Neuronal stem cell (in vitro differentiated cells): Measurements from ENCODE around the gene LSR.

Experiments used
- DNase-seq: peaks from one replicate; pipeline ENCODE4 v3.0.0-alpha.2; 2013; ENCODE audit warnings: low spot score
- H2AFZ ChIP-seq: one replicate; pipeline ENCODE4 v1.6.1; 2013; ENCODE audit warnings: mild to moderate bottlenecking, low read length, inconsistent platforms
- H2AK5ac ChIP-seq: 2 replicates; pipeline ENCODE4 v1.6.1; 2013; ENCODE audit warnings: low read depth, mild to moderate bottlenecking, inconsistent platforms, low read length, moderate library complexity, mixed read lengths
- H2BK120ac ChIP-seq: 2 replicates; pipeline ENCODE4 v1.6.1; 2013; ENCODE audit warnings: low read depth, mild to moderate bottlenecking, inconsistent platforms, low read length, moderate library complexity, mixed read lengths
- H2BK12ac ChIP-seq: one replicate; pipeline ENCODE4 v1.6.1; 2013; ENCODE audit warnings: low read length, inconsistent platforms
- H2BK15ac ChIP-seq: 2 replicates; pipeline ENCODE4 v1.6.1; 2013; ENCODE audit warnings: mild to moderate bottlenecking, low read length, inconsistent platforms, mixed read lengths
- H2BK5ac ChIP-seq: one replicate; pipeline ENCODE4 v1.6.1; 2013; ENCODE audit warnings: inconsistent platforms, mild to moderate bottlenecking, low read length, moderate library complexity
- H3K14ac ChIP-seq: one replicate; pipeline ENCODE4 v1.6.1; 2013; ENCODE audit warnings: low read length, inconsistent platforms
- H3K18ac ChIP-seq: 2 replicates; pipeline ENCODE4 v1.6.1; 2013; ENCODE audit warnings: low read length, inconsistent platforms
- H3K23ac ChIP-seq: 2 replicates; pipeline ENCODE4 v1.6.1; 2013; ENCODE audit warnings: low read depth, mild to moderate bottlenecking, mixed read lengths, low read length, inconsistent platforms; ENCODE audit not compliant: poor library complexity
- H3K27ac ChIP-seq: replicated peaks from 3 replicates; pipeline ENCODE4 v1.5.1; 2013; ENCODE audit warnings: low read length, inconsistent platforms
- H3K27me3 ChIP-seq, 3 experiments: 2 replicates each; pipeline ENCODE4 v1.6.1; 2013; ENCODE audit warnings: low read length in 3 of 3, mild to moderate bottlenecking in 2 of 3, inconsistent platforms in 1 of 3, low read depth in 1 of 3, mixed read lengths in 1 of 3, moderate library complexity in 1 of 3; ENCODE audit not compliant: control insufficient read depth in 3 of 3, insufficient read depth in 3 of 3
- H3K36me3 ChIP-seq, 2 donors: replicated peaks in 1 of 2; 2 replicates each; pipeline ENCODE4 v1.6.1; 2013; ENCODE audit warnings: low read length in 2 of 2; ENCODE audit not compliant: control insufficient read depth in 2 of 2, insufficient read depth in 2 of 2
- H3K4ac ChIP-seq: 2 replicates; pipeline ENCODE4 v1.6.1; 2013; ENCODE audit warnings: inconsistent platforms, mild to moderate bottlenecking, low read length, moderate library complexity
- H3K4me1 ChIP-seq, 2 donors: 1 replicate in 1 of 2; 2 replicates in 1 of 2; pipeline ENCODE4 v1.6.1; 2013; ENCODE audit warnings: low read length in 2 of 2, low read depth in 1 of 2; ENCODE audit not compliant: control insufficient read depth in 2 of 2, insufficient read depth in 1 of 2
- H3K4me2 ChIP-seq: one replicate; pipeline ENCODE4 v1.6.1; 2013; ENCODE audit warnings: mild to moderate bottlenecking, low read length, inconsistent platforms; ENCODE audit not compliant: insufficient read depth, poor library complexity, severe bottlenecking
- H3K4me3 ChIP-seq, 2 donors: 2 replicates each; pipeline ENCODE4 v1.5.1; 2013; ENCODE audit warnings: low read length in 2 of 2, mild to moderate bottlenecking in 2 of 2, inconsistent platforms in 1 of 2, moderate library complexity in 1 of 2
- H3K79me1 ChIP-seq: one replicate; pipeline ENCODE4 v1.6.1; 2013; ENCODE audit warnings: low read depth, mild to moderate bottlenecking, inconsistent platforms, low read length, moderate library complexity
- H3K9ac ChIP-seq: one replicate; pipeline ENCODE4 v1.6.1; 2013; ENCODE audit warnings: mild to moderate bottlenecking, low read depth, low read length, inconsistent platforms; ENCODE audit not compliant: poor library complexity
- H3K9me3 ChIP-seq, 2 donors: replicated peaks in 1 of 2; 2 replicates each; pipeline versions ENCODE3 to v1.6.1; 2013; ENCODE audit warnings: low read length in 2 of 2, mild to moderate bottlenecking in 2 of 2, inconsistent platforms in 1 of 2, low read depth in 1 of 2, mixed read lengths in 1 of 2, moderate library complexity in 1 of 2; ENCODE audit not compliant: control insufficient read depth in 2 of 2, insufficient read depth in 1 of 2
- H4K8ac ChIP-seq: one replicate; pipeline ENCODE4 v1.6.1; 2013; ENCODE audit warnings: low read depth, mild to moderate bottlenecking, inconsistent platforms, low read length, moderate library complexity
- H4K91ac ChIP-seq: one replicate; pipeline ENCODE4 v1.6.1; 2013; ENCODE audit warnings: low read length, low read depth, mild to moderate bottlenecking, inconsistent platforms; ENCODE audit not compliant: poor library complexity
- WGBS, 2 donors: extraction: QIAGEN DNeasy Blood & Tissue Kit; methylation state at CpG; one replicate each; pipeline ENCODE4 v1.1.7; 2013; ENCODE audit warnings: missing lambda C conversion rate in 2 of 2, mixed read lengths in 1 of 2; ENCODE audit not compliant: insufficient read length in 2 of 2, insufficient replicate concordance in 1 of 2; ENCODE audit errors: extremely low coverage in 2 of 2; 5-methylcytosine and 5-hydroxymethylcytosine counted together

Gene LSR

DNA sequence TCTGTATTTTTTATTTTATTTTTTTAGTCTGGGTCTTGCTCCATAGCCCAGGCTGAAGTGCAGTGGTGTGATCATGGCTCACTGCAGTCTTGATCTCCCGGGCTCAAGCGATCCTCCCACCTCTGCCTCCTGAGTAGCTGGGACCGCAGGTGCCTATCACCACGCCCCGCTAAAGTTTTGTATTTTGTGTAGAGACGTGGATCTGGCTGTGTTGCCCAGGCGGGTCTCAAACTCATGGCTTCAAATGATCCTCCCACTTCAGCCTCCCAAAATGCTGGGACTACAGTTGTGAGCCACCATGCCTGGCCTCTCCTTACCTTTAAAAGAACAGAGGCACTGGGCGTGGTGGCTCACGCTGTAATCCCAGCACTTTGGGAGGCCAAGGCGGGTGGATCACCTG lies 38.9 kb downstream of the LSR start:
- Histone ChIP-seq H2AFZ (no peak overlapping the region), H2AK5ac (no peak overlapping the region), H3K4me2 (no peak overlapping the region), H3K9ac (no peak overlapping the region), H3K9me3 (no peaks in the 10 kb centered on the region), H3K27me3 (peaks cover 0 to 21% (median 0%) of the 10 kb centered on the region in 3 experiments), H3K36me3 (no peaks in the 10 kb centered on the region), H3K14ac (no peak overlapping the region), H3K4ac (no peak overlapping the region), H2BK120ac (no peak overlapping the region), H3K18ac (no peak overlapping the region), H3K23ac (no peak overlapping the region), H4K91ac (no peak overlapping the region), H3K4me3 (no peak overlapping the region), H3K79me1 (no peaks in the 10 kb centered on the region), H2BK12ac (no peak overlapping the region), H3K27ac (no peak overlapping the region), H2BK5ac (no peak overlapping the region), H4K8ac (no peak overlapping the region), H2BK15ac (no peak overlapping the region), H3K4me1 (peaks cover 0 to 12% of the 10 kb centered on the region in 2 donors)
- no CpG with 5 or more reads among the region's 10 CpGs for WGBS, 2 donors
- DNase-seq: no peak

DNA sequence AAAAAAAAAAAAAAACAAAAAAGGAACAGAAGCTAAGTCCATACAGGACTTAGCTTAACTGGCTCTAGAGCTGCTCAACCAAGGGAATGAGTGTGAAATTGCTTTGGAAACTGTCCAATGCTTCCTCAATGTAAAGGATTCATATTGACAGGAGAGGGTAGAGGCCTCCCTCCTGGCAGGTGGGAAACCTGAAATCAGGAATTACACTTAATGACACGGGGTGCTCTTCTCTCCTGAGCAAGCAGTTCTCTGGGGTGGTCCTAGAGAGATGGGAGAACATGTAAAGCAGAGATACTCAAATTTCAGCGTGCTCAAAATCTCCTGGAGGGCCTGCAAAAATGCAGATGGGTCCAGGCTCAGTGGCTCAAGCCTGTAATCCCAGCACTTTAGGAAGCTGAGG lies 39.5 kb downstream of the LSR start:
- no peak overlapping the region for H2BK120ac ChIP-seq
- no peak overlapping the region for H4K8ac ChIP-seq
- H3K23ac ChIP-seq: no peak overlapping the region
- no peak for DNase-seq
- WGBS, 2 donors: no CpG with 5 or more reads among the region's 2 CpGs
- no peaks in the 10 kb centered on the region for H3K9me3 ChIP-seq
- H2BK15ac ChIP-seq: no peak overlapping the region
- no peaks in the 10 kb centered on the region for H3K36me3 ChIP-seq
- H3K4ac ChIP-seq: no peak overlapping the region
- peaks cover 0 to 25% (median 0%) of the 10 kb centered on the region in 3 experiments for H3K27me3 ChIP-seq
- H2AK5ac ChIP-seq: no peak overlapping the region
- H3K4me1 ChIP-seq: peaks cover 0 to 16% of the 10 kb centered on the region in 2 donors
- no peak overlapping the region for H3K4me3 ChIP-seq
- H3K9ac ChIP-seq: no peak overlapping the region
- no peak overlapping the region for H2BK12ac ChIP-seq
- H3K79me1 ChIP-seq: no peaks in the 10 kb centered on the region
- H4K91ac ChIP-seq: no peak overlapping the region
- H3K4me2 ChIP-seq: no peak overlapping the region
- no peak overlapping the region for H2AFZ ChIP-seq
- no peak overlapping the region for H3K27ac ChIP-seq
- no peak overlapping the region for H3K14ac ChIP-seq
- H3K18ac ChIP-seq: no peak overlapping the region
- no peak overlapping the region for H2BK5ac ChIP-seq

DNA sequence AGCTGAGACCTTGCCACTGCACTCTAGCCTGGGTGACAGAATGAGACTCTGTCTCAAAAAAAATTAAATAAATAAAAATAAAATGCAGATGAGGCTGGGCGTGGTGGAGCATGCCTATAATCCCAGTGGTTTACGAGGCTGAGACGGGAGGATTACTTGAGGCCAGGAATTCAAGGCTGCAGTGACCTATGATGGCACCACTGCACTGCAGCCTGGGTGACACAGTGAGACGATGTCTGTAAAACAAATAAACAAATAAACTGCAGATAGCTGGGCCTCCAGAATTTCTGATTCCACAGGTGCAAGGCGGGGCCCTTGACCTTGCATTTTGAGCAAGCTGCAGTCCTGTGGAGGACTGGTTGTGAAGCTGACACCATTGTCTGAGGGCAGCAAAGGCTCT lies 40.1 kb downstream of the LSR start:
- Histone ChIP-seq H3K9ac (no peak overlapping the region), H3K79me1 (no peaks in the 10 kb centered on the region), H2BK15ac (no peak overlapping the region), H3K27ac (no peak overlapping the region), H3K36me3 (no peaks in the 10 kb centered on the region), H4K8ac (no peak overlapping the region), H3K4me3 (no peak overlapping the region), H3K9me3 (no peaks in the 10 kb centered on the region), H2AFZ (no peak overlapping the region), H3K4me1 (peaks cover 0 to 22% of the 10 kb centered on the region in 2 donors), H3K23ac (no peak overlapping the region), H4K91ac (no peak overlapping the region), H2AK5ac (no peak overlapping the region), H3K4ac (no peak overlapping the region), H3K4me2 (no peak overlapping the region), H2BK5ac (no peak overlapping the region), H2BK120ac (no peak overlapping the region), H3K27me3 (peaks cover 0 to 26% (median 0%) of the 10 kb centered on the region in 3 experiments), H3K18ac (no peak overlapping the region), H3K14ac (no peak overlapping the region), H2BK12ac (no peak overlapping the region)
- WGBS, 2 donors: no CpG with 5 or more reads among the region's 5 CpGs
- DNase-seq: no peak

DNA sequence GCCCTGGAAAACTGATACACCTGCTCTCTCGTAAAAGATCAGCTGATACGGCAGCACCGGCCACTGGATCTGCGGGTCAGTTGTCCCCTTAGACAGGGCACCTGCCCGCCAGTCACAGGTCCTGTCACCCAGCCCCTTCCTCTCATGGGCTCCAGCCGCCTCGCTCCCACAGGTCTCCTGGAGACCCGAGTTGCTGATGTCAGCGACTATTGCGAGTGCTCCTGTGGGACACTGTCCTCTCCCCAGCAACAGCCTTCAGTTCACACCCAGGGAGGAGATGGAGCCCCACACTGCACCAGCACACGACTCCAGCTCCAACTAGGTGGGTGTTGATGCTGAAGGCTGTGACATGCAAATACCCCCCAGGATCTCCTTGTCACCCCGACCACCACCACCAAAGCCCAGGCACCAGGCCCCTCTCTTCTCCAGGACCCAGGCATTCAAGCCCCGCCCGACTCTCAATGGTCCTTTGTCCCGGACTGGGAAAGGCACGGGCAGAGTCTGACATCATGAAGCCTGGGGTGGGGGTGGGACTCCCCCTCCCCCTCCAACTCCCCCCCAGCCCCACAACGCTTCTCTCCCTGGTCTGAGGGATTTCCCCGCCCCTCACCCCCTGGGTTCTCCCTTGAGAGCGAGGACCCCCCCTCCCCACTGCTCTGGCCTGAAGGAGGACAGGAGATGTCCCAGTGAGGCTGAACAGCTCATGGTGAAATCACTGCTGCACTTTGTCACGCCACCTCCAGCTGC lies 41.8 kb downstream of the LSR start:
- Histone ChIP-seq H4K8ac (no peak overlapping the region), H3K4me3 (no peak overlapping the region), H3K27me3 (peaks cover 0 to 19% (median 0%) of the 10 kb centered on the region in 3 experiments), H3K9me3 (no peaks in the 10 kb centered on the region), H3K27ac (no peak overlapping the region), H2BK12ac (peak overlapping the region; percentile 78), H4K91ac (no peak overlapping the region), H3K9ac (peak overlapping the region; percentile 39), H3K18ac (peak overlapping the region; percentile 82), H2AK5ac (peak overlapping the region; percentile 39), H2AFZ (no peak overlapping the region), H3K23ac (peak overlapping the region; percentile 81), H3K4ac (no peak overlapping the region), H3K79me1 (no peaks in the 10 kb centered on the region), H3K36me3 (no peaks in the 10 kb centered on the region), H2BK120ac (no peak overlapping the region), H2BK15ac (peak overlapping the region; percentile 71), H3K4me2 (no peak overlapping the region), H2BK5ac (no peak overlapping the region), H3K4me1 (peaks cover 0 to 19% of the 10 kb centered on the region in 2 donors), H3K14ac (no peak overlapping the region)
- no peak for DNase-seq
- no CpG with 5 or more reads among the region's 20 CpGs for WGBS, 2 donors
